Muscle of back (tissue), 11 donors: ENCODE data around the gene SDHAF2. TPM values are rescaled to one million over a fixed set of nuclear protein-coding genes. Genes with fewer than 3 reads are reported as not detected.
A peak's percentile ranks its signal among the peaks of the same experiment; 100 is the strongest.
"Not testable (repeated sequence)": the region's sequence is repeated elsewhere in the genome, so short reads cannot be mapped to it uniquely, and the experiment has no call there.

Experiments used
- DNase-seq, 3 donors: peaks; one replicate each; pipeline versions ENCODE4 v3.0.0 to v3.0.0-alpha.2; 2013
- polyA plus RNA-seq, 10 donors: library from polyadenylated mRNA; unstranded; fragments of 120-200 nt; gene quantifications; one replicate each; pipeline ENCODE4 v1.2.1, GENCODE V29; 2013; ENCODE audit not compliant: insufficient read length in 10 of 10

Gene SDHAF2
- polyA plus RNA-seq, 10 donors, result 26.9 to 41.1 (median 29.5) TPM

DNA sequence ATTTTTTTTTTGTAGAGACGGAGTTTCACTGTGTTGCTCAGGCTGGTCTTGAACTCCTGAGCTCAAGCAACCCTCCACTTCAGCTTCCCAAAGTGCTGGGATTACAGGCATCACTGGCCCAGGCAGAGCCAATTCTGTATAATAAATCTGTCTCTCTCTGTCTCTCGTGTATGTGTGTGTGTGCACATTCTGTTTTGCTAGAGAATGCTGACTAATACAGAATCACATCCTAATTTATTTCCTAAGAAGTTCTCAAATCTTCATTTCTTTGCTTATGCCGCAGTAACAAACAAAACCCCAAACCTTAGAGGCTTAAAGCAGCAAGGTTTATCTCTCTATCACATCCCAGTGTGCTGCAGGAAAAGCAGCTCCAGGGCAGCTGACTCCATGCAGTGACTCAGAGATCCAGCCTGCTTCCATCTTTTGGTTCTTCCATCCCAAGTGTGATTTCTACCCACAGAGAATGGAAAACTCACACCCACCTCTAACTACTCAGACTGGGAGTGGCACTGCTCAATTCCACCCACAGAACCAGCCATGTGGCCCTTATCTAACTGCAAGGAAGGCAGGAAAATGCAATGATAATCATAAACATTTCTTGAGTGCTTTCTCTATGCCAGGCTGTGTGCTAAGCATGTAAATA lies 43.6 kb downstream of the SDHAF2 start:
- DNase-seq, result no peak

DNA sequence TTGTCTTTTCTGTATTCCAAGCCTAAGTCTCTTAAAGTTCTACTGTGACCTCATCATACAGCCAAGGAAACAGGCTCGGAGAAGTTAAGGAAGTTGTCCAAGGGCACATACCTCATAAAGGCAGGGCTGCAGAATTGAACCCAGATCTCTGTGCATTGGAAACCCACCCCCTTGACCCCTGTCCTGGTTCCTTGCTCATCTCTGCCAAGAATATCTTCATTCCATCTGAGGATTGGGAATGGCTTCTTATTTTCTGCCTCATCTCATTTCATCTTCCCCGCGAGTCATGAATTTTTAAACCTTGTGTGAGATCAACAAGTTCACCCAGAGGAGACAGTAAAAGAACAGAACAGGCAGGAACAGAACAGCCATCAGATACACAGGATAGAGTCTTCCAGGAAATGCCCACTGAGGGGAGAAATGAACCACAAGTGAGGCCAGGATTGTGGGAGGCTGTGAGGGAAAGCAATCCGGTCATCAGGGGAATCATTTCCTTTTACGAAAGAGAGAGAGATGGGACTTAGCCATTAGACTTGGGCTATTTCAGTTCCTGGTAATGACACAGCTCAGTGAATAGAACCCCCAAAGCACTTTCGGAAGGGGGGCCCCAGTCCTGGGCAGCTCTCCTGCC lies 44.2 kb downstream of the SDHAF2 start:
- DNase-seq, result peak in 1 of 3 donors; percentile 48

DNA sequence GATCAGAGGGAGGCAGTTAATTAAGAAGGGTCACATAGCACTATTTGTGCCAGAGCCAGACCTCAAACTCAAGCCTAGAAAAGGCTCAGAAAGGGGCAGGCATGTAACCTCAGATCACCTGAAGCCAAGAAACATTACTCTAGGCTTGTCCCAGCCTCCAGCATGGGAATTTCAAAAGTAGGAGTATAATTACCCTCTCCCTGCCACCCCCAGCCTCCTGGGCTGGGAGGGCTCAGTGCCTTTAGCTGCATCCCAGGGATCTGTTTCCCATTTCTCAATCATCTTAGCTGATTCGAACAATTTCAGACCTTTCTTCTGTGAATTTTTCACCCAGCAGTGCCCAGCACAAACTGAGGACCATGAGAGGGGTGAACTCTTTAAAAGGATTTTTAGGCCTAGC lies 45.5 kb downstream of the SDHAF2 start:
- DNase-seq, result no peak

DNA sequence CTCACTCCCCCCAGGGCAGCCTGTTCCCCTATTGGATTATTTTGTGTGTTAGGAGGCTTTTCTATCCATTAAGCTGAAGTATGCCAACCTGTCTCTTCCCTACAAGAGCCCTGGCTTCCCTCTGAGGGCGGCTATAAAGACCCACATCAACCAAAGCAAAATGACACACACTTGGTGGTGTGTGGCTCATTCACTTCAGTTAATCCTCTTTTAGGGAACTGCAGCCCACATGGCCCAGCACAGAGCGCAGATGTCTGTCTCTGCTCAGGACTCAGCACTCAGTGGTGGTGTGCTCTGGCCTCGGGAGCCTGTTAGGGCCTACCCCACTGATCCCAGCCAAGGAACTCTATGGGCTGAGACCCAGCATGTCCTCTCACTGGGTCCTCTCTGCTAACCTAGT lies 46.4 kb downstream of the SDHAF2 start:
- DNase-seq, result no peak

DNA sequence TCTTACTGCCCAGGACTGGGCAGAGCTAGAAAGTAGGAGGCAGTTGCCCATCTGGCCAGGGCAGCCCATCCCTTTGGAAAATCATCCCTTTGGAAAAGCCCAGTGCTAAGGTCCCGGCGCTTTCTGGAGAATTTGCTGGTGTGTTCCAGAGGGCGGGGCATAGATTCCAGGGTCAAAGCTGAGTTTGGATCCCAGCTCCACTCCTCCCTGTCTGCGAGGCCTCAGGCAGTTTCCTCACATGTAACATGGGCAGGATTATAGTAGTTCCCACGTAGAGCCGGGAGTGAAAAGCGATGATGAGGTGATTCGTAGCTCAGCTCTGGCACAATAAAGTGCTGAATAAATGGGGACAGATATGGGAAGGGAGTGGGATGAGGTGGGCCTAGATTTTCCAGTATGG lies 47.2 kb downstream of the SDHAF2 start:
- DNase-seq, result no peak

DNA sequence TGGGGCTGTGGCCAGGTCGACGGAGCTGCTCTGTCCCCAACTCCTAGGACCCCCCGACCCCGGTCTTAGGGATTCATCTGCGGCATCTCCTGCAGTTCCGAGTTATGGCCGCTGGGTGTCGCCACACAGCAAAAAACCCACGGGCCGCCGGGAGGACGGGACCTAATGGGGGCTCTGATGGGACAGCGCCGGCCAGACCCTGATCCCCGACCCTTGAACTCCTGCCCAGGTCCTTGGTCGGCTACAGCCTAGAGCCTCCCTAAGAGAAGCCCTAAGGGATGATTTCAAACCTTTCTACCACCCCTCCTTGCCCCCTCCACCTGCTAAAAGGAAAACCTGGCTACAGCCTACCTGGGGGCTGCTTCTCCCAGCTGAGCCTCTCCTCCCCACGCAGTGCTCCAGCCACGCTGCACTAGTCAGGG lies 47.8 kb downstream of the SDHAF2 start:
- DNase-seq, result peak in 2 of 3 donors; percentile 47 to 66

DNA sequence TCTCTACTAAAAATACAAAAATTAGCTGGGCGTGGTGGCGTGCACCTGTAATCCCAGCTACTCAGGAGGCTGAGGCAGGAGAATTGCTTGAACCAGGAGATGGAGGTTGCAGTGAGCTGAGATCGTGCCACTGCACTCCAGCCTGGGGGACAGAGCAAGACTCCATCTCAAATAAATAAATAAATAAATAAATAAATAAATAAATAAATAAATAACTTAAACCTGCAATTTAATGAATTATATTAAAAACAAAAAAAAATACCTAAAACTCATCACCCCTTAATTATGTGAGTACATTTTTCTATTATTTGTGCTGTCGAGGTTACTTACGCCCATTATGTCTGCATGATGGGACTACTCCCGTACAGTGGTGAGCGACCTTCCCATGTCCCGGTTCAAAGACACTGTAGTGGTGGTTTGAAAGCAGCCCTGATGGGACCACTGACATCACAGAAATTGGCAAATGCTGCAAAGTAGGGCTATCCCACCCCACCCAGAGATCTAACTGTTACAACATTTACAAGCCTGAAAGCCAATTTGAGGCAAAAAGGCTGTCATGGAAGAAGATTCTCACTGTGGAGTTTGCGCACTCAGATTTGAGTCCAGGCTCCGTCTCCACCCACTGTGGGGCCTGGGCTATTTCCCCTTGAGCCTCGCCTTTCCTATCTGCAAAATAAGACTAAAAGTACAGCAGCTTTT lies 49.6 kb downstream of the SDHAF2 start:
- DNase-seq, result not testable (repeated sequence)

DNA sequence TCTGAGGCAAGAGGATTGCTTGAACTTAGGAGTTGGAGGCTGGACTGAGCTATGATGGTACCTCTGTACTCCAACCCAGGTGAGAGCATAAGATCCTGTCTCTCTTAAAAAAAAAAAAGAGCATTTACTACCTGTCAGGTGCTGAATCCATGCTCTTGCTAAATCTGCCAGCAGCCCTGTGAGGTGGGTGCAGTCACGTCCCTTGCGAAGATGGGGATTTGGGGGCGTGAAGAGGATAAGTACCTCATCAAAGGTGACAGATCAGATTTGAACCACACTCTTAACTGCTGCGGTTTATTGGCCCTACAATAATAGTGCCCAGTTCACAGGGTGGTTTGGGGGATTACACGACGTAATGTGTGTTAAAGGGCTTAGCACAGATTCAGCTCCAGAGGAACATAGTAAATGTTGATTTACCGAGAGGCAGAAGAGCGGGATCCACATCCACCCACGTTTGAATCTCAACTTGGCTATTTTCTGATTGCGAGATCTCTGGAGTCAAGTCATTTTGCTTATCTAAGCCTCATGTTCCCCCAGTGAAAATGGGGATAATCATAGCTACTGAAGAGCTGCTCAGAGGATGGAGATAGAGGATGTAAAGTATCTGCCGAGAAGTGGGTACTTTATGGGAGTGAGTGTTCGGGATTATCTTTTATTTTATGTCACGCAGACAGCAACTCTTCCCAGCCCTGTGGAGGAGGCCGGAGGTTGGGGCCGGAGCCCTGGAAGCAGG lies 50.5 kb downstream of the SDHAF2 start:
- no peak for DNase-seq

DNA sequence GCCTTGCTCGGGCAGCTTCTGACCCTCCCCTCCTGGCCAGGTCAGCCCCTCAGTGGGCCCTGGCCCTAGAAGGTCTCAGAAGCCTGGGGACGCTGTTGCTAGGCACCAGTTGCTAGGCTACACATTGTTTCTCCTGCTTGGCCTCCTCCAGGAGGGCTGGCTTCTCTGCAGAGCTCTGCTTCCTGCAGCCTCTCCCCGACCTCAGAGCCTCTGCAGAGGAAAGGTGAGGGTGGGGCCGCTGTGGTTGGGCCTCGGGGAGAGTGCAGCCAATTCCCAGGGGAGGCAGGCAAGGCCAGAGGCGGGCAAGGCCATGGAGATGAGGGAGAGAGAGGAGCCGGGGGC lies 51.0 kb downstream of the SDHAF2 start:
- DNase-seq, result peak in 2 of 3 donors; percentile 61 to 82

DNA sequence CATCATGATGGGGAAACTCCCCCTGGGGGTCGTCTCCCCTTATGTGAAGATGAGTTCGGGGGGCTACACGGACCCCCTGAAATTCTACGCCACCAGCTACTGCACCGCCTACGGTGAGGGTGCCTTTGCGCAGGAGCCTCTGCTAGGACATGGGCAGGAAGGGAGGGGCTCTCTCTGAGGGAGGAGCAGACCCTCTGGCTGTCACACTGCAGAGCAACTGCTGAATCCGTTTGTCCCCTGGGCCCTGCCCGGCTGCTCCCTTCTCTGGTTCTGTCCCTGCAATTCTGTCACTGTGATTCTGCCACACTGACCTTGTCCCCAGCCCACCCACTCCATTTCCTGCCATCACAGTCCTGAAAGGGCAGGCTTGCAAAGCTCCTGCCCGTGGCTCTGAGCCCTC lies 51.9 kb downstream of the SDHAF2 start:
- no peak for DNase-seq

DNA sequence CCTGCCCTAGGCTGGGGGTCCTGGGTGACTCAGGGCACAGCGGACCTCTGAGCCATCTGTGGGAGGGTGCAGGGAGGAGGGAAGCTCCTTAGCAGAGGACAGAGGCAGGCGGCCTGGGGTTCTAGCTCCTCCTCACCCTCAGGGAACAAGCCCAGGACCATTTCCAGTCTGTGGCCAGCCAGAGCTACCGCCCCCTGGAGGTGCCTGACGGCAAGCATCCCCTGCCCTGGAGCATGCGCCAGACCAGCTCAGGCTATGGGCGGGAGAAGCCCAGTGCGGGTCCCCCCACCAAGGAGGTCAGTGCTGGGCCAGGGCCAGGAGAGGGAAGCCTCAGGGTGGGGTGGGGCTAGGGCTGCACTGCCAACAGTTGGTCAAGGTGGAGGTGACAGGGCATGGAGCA lies 52.6 kb downstream of the SDHAF2 start:
- DNase-seq, result no peak

DNA sequence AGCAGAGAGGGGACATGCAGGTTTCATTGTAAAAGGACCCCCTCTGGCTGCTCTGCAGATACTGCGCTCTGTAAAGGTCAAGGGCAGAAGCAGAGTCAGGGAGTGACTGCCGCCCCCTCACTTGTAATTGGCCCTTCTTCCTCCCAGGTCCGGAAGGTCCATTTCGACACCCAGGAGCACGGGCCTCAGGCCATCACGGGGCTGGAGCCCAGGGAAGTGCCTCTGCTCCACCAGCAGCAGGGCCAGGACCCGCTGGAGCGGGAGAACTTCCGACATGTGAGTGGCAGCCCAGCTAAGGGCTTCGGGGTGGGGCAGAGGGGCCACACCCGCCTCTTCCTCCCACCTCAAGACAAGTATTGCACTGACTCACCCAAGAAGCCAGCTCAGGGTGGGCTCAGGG lies 54.6 kb downstream of the SDHAF2 start:
- no peak for DNase-seq

DNA sequence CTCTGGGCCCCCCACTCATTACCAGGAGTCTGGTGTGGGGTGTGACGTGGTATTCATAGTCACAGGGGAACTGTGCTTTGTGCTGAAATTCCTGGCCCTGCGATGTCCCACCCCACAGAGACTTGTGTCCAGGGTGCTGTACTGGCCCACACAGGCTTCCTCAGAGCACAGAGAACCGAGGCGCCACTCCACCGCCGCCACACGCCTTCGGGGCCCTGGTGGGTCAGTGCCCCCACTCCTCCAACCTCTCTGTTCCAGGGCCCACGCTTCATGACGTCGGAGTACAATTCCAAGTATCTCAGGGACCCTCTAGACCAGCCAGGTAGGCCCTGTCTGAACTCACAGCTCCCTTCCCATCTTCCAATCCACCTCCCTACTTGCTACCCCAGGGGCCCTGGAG lies 55.2 kb downstream of the SDHAF2 start:
- DNase-seq, result no peak

DNA sequence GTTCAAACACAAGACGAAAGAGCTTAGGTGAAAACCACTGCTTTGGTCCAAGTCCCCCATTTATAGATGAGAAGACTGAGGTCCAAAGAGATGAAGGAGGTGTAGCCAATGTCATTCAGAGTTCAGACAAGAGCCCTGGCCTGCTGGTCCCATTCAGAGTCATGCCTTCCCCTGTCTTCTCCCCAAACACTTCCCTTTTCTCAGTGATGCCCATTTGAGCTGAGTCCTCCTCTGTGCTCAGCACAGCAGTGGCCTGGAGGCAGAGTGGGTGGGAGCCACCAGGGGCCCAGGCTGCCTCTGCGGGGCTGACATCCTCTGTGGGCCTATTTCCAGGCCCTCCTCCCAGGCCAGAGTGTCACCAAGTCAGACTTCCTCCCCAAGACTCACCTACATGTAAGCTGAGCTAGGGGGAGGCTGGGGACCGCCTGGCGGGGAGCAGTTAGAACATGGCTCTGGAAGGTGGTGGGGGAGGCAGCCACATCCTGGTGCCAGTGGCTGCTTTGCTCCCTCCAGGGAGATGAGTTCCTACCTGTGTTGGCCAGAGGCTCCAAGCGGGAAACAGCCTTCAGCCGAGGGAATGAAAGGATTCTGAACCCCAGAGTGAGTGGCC lies 56.2 kb downstream of the SDHAF2 start:
- no peak for DNase-seq

DNA sequence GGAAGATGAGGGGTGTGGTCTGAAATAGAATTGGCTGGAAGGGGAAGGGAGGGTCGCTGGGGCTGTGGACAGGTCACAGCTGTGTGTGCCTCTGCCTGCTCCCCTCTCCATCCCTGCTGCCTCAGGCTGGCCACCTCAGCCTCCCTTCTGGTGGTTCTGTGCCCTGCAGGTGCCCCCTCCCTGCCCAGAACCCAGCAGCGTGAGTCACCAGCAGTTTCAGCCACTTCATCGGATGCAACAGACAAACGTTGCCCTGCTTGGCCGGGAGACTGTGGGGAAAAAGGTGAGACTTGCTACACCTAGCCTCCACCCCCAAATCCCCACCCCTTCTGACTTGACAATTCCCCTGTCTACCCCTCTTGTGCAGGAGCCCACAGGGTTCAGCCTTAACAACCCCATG lies 56.9 kb downstream of the SDHAF2 start:
- DNase-seq, result no peak

DNA sequence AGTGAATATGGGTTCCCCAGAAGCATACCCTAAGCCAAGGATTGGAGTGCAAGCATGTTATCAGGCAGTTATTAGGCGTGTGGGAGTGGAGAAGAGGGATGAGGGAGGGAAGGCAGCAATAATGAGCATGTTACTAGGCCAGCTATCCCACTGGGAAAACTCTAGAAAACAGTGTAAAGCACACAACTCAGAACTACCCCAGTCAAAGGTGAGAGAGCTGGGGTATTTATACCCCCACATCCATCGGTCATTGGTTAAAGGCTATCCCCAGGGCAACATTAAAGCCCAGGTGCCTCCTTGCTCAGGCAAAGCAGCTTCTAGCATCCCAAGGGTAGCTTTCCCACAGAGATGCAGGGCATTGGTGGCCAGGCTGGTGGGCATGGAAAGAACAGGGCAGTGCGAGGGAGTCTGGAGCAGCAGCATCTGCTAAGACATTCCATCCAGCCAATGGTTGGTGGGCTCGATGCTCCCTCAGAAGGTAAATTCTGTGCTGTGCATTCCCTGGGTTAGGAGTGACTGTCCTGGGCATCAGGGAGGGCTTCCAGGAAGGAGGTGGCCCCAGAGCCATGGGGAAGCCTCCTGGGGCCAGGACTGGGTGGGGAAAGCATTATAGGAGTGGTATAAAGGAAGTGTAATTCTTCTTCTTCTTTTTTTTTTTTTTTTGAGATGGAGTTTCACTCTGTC lies 57.6 kb downstream of the SDHAF2 start:
- no peak for DNase-seq

DNA sequence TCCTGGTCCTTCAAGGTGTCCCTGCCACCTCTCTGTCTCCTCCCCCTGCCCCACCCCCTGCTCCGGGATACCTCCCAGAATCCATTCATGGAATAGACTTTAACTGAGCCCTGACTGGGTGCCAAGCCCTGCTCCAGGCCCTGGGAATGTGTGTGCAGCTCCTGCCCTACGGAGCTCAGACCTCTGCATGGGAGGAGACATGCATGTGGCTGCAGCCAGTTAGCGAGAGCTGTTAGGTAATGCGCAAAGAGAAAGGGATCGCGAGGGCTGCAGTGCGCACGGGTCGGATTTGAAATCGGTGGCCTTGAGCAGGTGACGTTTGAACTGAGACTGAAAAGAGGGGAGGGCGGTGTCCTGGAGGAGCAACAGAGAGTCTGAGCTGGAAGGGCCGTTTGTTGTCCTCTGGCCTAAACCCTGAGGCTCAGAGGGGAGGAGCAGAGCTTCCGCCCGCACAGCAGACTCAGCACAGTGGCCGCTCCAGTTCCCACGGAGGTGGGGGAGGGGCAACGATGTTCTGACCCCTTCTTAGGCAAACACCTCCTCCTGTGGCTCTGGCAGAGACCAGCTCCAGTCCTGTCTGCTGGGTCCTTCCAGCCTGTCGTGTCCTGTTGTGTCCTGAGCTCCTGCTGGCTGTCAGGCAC lies 58.8 kb downstream of the SDHAF2 start:
- peak in 2 of 3 donors; percentile 36 to 78 for DNase-seq

DNA sequence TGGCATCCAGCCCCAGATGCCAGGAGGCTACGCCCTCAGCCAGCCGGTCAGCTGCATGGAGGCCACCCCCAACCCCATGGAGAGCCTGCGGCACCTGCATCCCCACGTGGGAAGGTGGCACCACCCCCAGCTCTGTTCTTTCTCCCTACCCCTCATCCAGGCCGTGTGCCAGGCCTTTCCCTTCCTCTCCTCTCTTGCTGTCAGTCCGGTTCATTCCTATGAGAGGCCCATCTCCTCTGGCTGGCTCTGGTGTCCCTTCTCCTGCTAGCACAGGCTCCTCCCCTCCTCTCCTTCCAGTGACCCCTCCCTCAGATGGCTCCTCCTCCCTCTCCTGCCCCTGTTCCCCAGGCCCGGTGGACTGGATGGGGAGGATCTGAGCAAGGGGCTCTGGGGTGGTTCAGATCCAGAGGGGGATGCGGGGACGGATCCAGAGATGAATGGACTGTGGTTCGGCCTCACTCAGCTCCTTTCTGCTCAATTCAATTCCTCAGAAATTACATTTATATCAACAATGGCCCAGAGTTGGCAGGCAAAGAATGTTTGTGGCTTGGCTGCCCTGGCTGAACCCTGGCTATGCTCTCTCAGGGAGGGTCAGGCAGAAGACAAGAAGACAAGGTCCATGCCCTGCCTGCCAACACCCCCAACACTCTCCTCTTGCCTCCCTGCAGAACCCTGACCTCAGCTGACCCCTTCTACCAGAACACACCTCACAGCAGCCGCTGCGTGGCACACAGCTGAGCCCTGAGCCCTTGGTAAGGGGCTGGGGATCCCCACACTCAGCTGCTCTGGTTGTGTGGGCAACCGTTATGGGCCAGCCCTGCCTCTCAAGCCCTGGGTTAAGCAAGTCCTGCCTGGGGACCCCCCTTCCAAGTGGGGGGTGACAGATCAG lies 60.2 kb downstream of the SDHAF2 start:
- peak in 1 of 3 donors; percentile 53 for DNase-seq

DNA sequence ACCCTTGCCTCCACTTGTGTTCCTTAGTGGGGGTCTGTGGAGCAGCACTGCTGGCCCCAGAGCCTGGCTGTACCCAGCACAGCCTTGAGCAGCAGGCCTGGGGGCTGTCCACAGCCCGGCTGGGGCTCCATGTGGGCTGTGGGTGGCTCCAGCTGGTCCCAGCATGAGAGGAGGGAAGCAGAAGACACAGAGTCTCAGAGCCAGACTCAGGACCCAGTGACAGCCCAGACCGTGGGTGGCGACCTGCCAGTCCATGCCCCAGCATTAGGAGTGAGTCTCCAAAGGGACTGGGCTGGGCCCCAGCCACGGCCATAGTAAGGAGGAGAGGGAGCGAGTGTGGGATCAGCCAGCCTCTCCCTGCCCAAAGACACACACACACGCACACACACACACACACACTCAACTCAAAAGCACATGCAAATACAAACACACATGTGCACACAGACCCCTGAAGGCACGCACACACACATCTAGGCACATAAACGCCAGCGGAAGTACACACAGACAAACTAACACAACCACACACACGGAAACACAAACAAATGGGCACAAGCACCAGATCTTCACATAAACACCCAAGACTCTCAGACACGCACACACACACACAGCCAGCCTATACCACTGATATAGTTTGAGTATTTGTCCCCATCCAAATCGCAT lies 61.9 kb downstream of the SDHAF2 start:
- no peak for DNase-seq
